Panc1 (cell line): ENCODE results near the gene UBTF.

Experiments
- POLR2AphosphoS5 ChIP-seq: IDR thresholded peaks from 2 replicates; pipeline ENCODE4 v1.6.1; 2012; ENCODE audit warnings: mild to moderate bottlenecking, low read depth, low read length, moderate library complexity
- TF ChIP-seq, protein P1 (sequence below): fragments of 450-650 bp; IDR thresholded peaks from 2 replicates; pipeline ENCODE4 v1.5.1; 2017; ENCODE audit warnings: mild to moderate bottlenecking
- TF ChIP-seq, protein P2 (sequence below), 2 experiments: IDR thresholded peaks; 2 replicates each; pipeline ENCODE4 v1.6.1; 2011 to 2012; ENCODE audit warnings: low read depth in 2 of 2, control low read depth in 1 of 2, low read length in 1 of 2, mild to moderate bottlenecking in 1 of 2, moderate library complexity in 1 of 2; ENCODE audit not compliant: insufficient read depth in 1 of 2

DNA sequence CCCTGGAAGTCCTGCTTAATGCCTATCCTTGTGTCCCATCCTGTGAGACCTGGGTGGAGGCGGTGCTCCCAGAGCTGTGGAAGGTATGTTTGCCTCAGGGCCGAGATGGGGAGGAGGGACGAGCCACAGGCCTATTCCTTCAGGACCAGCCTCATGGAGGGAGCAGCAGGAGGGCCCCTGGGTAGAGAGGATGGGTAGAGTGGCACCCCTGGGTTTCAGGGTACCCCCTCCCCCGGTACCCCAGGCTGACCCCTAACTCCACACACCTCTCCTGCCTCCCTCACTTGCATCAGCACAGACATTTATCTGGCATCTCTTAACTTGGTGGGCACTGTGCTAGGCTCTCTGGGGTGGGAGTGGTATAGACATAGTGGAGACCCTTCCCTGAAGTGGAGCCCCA, 41.8 kb downstream of the UBTF start:
- TF ChIP-seq POLR2AphosphoS5, result no peak
- TF ChIP-seq, protein P1, sequence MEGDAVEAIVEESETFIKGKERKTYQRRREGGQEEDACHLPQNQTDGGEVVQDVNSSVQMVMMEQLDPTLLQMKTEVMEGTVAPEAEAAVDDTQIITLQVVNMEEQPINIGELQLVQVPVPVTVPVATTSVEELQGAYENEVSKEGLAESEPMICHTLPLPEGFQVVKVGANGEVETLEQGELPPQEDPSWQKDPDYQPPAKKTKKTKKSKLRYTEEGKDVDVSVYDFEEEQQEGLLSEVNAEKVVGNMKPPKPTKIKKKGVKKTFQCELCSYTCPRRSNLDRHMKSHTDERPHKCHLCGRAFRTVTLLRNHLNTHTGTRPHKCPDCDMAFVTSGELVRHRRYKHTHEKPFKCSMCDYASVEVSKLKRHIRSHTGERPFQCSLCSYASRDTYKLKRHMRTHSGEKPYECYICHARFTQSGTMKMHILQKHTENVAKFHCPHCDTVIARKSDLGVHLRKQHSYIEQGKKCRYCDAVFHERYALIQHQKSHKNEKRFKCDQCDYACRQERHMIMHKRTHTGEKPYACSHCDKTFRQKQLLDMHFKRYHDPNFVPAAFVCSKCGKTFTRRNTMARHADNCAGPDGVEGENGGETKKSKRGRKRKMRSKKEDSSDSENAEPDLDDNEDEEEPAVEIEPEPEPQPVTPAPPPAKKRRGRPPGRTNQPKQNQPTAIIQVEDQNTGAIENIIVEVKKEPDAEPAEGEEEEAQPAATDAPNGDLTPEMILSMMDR, result no peak
- TF ChIP-seq, protein P2, sequence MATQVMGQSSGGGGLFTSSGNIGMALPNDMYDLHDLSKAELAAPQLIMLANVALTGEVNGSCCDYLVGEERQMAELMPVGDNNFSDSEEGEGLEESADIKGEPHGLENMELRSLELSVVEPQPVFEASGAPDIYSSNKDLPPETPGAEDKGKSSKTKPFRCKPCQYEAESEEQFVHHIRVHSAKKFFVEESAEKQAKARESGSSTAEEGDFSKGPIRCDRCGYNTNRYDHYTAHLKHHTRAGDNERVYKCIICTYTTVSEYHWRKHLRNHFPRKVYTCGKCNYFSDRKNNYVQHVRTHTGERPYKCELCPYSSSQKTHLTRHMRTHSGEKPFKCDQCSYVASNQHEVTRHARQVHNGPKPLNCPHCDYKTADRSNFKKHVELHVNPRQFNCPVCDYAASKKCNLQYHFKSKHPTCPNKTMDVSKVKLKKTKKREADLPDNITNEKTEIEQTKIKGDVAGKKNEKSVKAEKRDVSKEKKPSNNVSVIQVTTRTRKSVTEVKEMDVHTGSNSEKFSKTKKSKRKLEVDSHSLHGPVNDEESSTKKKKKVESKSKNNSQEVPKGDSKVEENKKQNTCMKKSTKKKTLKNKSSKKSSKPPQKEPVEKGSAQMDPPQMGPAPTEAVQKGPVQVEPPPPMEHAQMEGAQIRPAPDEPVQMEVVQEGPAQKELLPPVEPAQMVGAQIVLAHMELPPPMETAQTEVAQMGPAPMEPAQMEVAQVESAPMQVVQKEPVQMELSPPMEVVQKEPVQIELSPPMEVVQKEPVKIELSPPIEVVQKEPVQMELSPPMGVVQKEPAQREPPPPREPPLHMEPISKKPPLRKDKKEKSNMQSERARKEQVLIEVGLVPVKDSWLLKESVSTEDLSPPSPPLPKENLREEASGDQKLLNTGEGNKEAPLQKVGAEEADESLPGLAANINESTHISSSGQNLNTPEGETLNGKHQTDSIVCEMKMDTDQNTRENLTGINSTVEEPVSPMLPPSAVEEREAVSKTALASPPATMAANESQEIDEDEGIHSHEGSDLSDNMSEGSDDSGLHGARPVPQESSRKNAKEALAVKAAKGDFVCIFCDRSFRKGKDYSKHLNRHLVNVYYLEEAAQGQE (IDR thresholded peaks at IDR 0.05; ENCODE audit: insufficient read depth in 1 of 2, low read depth in 2 of 2, low read length in 1 of 2), result no peak
